CD4-positive, alpha-beta T cell treated with Interleukin-15 for 1 hour (primary cell): ENCODE measurements around the gene METRNL.
A peak's percentile ranks its signal among the peaks of the same experiment; 100 is the strongest.
"Not testable (repeated sequence)": the region's sequence is repeated elsewhere in the genome, so short reads cannot be mapped to it uniquely, and the experiment has no call there.

Experiments
- DNase-seq: peaks from one replicate; pipeline ENCODE4 v3.0.0-alpha.2; 2020

The METRNL gene

GRCh38 chr17:83053021-83053681 is 26.3 kb upstream of the METRNL start:
- DNase-seq, result no peak

- DNase-seq, result peak; percentile 77
Observed at GRCh38 chr17:83053739-83054451, 25.5 kb upstream of the METRNL start.

- no peak for DNase-seq
Observed at GRCh38 chr17:83054518-83055125, 24.8 kb upstream of the METRNL start.

GRCh38 chr17:83055176-83055575 is 24.2 kb upstream of the METRNL start:
- not testable (repeated sequence) for DNase-seq

GRCh38 chr17:83055911-83056582 is 23.4 kb upstream of the METRNL start:
- no peak for DNase-seq

- DNase-seq, result no peak
Observed at GRCh38 chr17:83056583-83057396, 22.6 kb upstream of the METRNL start.

GRCh38 chr17:83057397-83057761 is 22.0 kb upstream of the METRNL start:
- DNase-seq, result no peak

GRCh38 chr17:83057793-83058265 is 21.6 kb upstream of the METRNL start:
- peak; percentile 12 for DNase-seq

- DNase-seq, result peak; percentile 14
Observed at GRCh38 chr17:83058266-83058798, 21.1 kb upstream of the METRNL start.

- DNase-seq, result peak; percentile 9
Observed at GRCh38 chr17:83061586-83061985, 17.8 kb upstream of the METRNL start.

- peak; percentile 16 for DNase-seq
Observed at GRCh38 chr17:83062011-83062817, 17.2 kb upstream of the METRNL start.

- peak; percentile 7 for DNase-seq
Observed at GRCh38 chr17:83062818-83063671, 16.4 kb upstream of the METRNL start.

- DNase-seq, result peak; percentile 14
Observed at GRCh38 chr17:83064021-83064731, 15.2 kb upstream of the METRNL start.

- DNase-seq, result peak; percentile 12
Observed at GRCh38 chr17:83064732-83065659, 14.4 kb upstream of the METRNL start.

- peak; percentile 13 for DNase-seq
Observed at GRCh38 chr17:83065660-83066542, 13.5 kb upstream of the METRNL start.

- DNase-seq, result not testable (repeated sequence)
Observed at GRCh38 chr17:83066543-83066890, 12.9 kb upstream of the METRNL start.

GRCh38 chr17:83067071-83067717 is 12.2 kb upstream of the METRNL start:
- no peak for DNase-seq
